ENCODE results near the gene MRGPRF. TPM values are rescaled to one million over a fixed set of nuclear protein-coding genes. Genes with fewer than 3 reads are reported as not detected.
"Not testable (repeated sequence)": the region's sequence is repeated elsewhere in the genome, so short reads cannot be mapped to it uniquely, and the experiment has no call there.

MRGPRF gene
- polyA plus RNA-seq, 3 donors = 2.0 to 34.5 (median 26.1) TPM

GRCh38 chr11:68977781-68978625, 35.0 kb downstream of the MRGPRF start:
- WGBS, 3 donors = 67 to 69% (median 69%) methylated on average over 14 of the region's 14 CpGs
- H3K27ac ChIP-seq (ENCODE audit: low read depth, low read length) = no peak overlapping the region

DNA sequence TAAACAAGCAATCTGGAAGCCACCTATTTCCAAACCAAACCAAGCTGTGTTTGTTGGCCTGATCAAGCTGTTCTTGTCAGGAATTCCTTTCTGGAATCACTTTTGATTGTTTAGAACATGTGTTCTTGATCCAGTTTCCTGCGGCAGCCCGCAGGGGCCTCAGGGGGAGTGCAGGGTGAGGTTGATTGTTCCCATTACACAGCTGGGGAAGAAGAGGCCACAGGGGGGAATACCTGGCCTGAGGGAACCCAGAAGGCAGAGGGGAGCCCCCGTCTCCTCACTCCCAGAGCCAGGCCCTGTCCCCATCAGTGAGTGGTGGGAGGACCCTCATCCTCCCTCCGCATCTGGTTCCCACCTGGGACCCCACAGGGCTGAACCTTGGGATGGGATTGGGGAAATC, 36.5 kb downstream of the MRGPRF start:
- no peak overlapping the region for H3K27ac ChIP-seq (ENCODE audit: low read depth, low read length)
- 62 to 72% (median 72%) methylated on average over 4 of the region's 4 CpGs for WGBS, 3 donors

DNA sequence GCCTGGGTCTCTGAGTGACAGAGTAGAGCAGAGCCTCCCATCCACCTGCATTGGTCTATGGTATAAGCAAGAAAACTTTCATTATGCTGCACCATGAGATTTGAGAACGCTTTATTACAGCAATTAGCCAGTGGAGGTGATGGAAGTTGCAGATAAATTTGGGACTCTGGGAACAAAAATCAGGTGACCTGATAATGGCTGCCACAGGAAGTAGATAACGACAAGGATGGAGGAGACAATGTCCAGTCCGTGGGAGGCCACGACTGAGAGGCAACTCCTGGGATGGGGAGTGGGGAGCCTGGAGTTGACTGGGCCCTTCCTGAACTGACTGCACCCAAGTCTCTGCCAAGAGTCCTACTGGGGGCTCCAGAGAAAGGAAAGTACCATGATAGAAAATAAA, 37.0 kb downstream of the MRGPRF start:
- WGBS, 3 donors = 57 to 58% (median 58%) methylated on average over 4 of the region's 4 CpGs
- no peak overlapping the region for H3K27ac ChIP-seq (ENCODE audit: low read depth, low read length)

GRCh38 chr11:68974421-68975194, 38.4 kb downstream of the MRGPRF start:
- WGBS, 3 donors = 91 to 93% (median 93%) methylated on average over 22 to 23 of the region's 23 CpGs
- H3K27ac ChIP-seq (ENCODE audit: low read depth, low read length) = no peak overlapping the region

- not testable (repeated sequence) for H3K27ac ChIP-seq (ENCODE audit: low read depth, low read length)
- 88 to 89% (median 89%) methylated on average over 12 of the region's 12 CpGs for WGBS, 3 donors
These were observed 39.3 kb downstream of the MRGPRF start for GRCh38 chr11:68973706-68974105.

GRCh38 chr11:68973219-68973618, 39.8 kb downstream of the MRGPRF start:
- no peak overlapping the region for H3K27ac ChIP-seq (ENCODE audit: low read depth, low read length)
- WGBS, 3 donors = 58 to 74% (median 66%) methylated on average over 4 of the region's 4 CpGs

DNA sequence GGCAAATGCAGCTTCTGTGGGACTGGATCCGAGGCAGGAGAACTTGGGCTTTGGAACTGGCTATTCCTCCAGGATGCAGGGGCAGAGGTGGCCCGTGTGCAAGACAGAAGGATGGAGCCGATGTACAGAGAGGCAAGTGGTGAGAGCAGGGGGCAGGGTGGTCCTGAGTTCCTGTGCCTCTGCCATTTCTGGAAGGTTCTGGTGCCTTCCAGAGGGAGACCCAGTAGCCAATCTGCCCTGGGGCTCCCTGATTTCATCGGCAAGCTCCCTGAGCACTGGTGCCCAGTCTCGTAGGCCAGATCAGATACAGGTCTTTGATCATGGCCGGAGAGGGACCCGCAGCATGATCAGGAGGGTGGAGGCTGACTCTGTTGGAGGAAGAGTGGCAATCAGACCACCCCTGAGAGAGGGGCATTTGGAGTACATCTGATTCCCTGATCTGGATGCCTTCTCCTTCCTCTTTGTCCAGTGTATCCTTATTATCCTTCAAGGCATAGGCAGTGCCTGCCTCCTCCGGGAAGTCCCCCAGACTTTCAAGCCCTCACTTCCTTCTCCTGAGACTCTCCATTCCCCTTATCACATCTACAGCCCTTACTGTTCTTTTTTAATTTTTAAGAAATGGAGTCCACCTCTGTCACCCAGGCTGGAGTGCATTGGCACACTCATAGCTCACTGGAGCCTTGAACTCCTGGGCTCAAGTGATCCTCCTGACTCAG, 42.0 kb downstream of the MRGPRF start:
- no peak overlapping the region for H3K27ac ChIP-seq (ENCODE audit: low read depth, low read length)
- 77 to 89% (median 87%) methylated on average over 8 of the region's 8 CpGs for WGBS, 3 donors

GRCh38 chr11:68969386-68969785, 43.7 kb downstream of the MRGPRF start:
- 62 to 79% (median 75%) methylated on average over 8 of the region's 8 CpGs for WGBS, 3 donors

GRCh38 chr11:68968306-68969250, 44.5 kb downstream of the MRGPRF start:
- 65 to 71% (median 69%) methylated on average over 29 of the region's 29 CpGs for WGBS, 3 donors
- no peak overlapping the region for H3K27ac ChIP-seq (ENCODE audit: low read depth, low read length)

More at GRCh38 chr11:68969386-68969785, 43.7 kb downstream of the MRGPRF start:
- H3K27ac ChIP-seq (ENCODE audit: low read depth, low read length) = no peak overlapping the region

DNA sequence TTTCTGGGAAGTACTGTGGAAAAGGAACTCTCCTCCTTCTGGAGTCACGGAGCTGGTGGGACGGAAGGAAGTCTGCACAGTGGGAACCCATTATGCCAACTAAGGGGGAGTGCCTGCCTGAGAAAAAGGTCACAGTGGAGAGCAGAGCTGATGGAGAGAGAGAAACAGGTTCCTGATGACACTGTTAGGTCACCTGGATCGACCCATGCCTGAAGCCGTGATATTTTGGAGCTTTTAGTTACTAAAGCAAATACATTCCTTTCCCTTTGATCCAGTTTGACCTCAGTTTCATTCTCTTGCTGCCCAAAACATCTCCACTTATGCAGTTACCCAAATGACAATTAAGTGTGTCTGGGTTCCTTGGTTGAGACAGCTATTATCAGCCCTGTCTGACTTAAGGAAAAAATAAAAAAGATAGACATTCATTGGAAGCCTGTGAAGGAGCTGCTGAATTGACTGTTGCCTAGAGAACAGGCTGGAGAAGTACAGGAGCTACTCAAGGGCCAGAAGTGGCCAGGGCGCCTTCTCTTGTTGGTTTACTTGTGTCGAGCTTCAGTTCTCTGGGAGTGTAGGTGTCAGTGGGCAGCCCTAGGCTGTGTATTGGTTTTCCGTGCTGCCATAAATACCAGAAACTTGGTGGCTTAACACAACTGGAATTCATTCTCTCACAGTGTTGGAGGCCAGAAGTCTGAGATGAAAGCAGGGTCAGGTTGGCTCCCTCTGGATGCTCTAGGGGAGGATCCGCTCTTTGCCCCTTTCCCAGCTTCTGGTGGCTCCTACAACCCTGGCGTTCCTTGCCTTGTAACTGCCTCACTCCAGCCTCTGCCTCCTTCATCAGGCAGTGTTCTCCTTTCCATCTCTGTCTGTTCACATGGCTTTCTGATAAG, 45.9 kb downstream of the MRGPRF start:
- no peak overlapping the region for H3K27ac ChIP-seq (ENCODE audit: low read depth, low read length)
- WGBS, 3 donors = 84 to 91% (median 88%) methylated on average over 9 of the region's 9 CpGs

GRCh38 chr11:68965901-68966853, 46.9 kb downstream of the MRGPRF start:
- no peak overlapping the region for H3K27ac ChIP-seq (ENCODE audit: low read depth, low read length)
- 78 to 84% (median 78%) methylated on average over 15 of the region's 15 CpGs for WGBS, 3 donors

GRCh38 chr11:68963779-68964178, 49.3 kb downstream of the MRGPRF start:
- WGBS, 3 donors = 93 to 95% (median 93%) methylated on average over 3 of the region's 3 CpGs
- no peak overlapping the region for H3K27ac ChIP-seq (ENCODE audit: low read depth, low read length)

GRCh38 chr11:68962527-68963250, 50.4 kb downstream of the MRGPRF start:
- no peak overlapping the region for H3K27ac ChIP-seq (ENCODE audit: low read depth, low read length)
- 64 to 88% (median 66%) methylated on average over 15 to 16 of the region's 16 CpGs for WGBS, 3 donors

GRCh38 chr11:68961245-68961644, 51.8 kb downstream of the MRGPRF start:
- no peak overlapping the region for H3K27ac ChIP-seq (ENCODE audit: low read depth, low read length)
- 73 to 81% (median 80%) methylated on average over 8 of the region's 8 CpGs for WGBS, 3 donors

DNA sequence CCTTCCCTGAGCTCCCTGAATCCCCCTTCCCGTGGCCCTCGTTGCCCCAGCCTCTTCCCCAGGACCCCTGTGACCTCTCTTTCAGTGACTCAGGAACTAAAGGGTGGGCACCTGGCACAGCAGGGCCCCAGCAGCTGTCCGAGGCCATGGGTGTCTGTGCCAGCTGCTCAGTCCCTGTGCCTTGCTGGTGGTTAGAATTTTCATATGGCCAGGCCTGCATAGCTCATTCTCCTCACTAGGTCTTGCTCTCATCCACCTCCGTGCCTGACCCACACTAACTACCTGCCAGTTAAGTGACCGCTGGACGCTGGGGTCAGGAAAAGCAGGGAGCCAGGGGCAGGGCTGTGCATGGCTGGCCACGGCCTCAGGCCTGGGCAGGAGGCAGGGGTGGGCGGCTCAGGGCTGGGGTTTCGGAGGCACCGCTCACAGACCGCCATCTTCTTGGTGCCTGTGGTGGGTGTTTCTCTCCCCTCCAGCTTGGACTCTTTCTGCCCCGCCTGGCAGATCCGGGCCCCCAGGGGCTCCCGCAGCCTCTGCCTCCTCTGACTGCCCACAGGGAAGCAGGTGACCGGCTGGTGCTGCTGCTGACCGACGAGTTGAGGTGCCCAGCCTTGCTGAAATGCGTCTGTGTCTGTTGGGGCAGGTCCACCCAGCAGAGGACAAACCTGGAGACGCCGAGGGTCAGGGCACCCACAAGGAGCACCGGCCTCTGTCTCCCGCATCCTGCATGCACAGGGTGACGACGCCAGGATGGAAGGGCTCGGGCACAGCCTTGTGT, 52.6 kb downstream of the MRGPRF start:
- no peak overlapping the region for H3K27ac ChIP-seq (ENCODE audit: low read depth, low read length)

More for the DNA sequence above, 52.6 kb downstream of the MRGPRF start:
- 88 to 91% (median 90%) methylated on average over 22 to 25 of the region's 25 CpGs for WGBS, 3 donors
